HG03025 (cell line): ENCODE data around the gene RSBN1L.

ENCODE experiments used
- ATAC-seq: cut with Tn5 transposase; IDR thresholded peaks from one replicate; pipeline ENCODE4 v1.9.1; 2021; ENCODE audit warnings: mild to moderate bottlenecking, moderate library complexity; ENCODE audit not compliant: unreplicated experiment, low FRiP score

The RSBN1L gene

DNA sequence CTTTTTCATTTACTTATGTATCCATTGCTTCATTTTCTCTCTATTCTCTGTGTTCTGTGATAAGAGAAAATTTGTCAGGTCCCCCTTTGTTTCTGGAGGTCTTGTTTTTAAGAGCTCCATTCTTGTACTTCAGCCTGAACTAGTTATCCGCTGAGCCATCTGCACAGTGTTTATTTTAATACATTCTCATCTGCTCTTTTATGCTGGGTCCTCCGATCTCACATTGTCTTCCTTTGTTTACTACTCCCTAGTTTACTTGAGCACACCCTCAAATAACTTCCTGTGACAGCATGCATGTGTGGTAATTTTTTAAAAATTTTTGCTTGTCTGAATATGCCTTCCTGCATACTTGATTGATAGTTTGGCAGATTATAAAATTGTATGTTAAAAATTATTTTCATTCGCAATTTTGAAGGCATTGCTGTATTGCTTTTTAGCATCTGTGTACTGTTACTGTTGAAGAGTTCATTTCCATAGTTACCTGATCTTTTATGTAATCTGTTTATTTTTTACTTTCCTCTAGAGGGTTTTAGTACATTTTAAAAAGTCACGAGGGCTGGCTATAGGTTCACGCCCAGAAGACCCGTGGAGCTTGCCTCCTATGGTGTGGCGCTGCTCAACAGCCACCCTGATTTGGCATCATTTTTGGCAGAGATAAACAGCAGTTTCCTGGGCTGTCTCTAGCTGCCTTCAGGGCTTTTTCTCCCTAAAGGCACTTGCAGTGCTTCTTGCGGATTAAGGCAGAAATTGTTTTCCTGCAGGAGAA, 31.9 kb downstream of the RSBN1L start:
- ATAC-seq: no peak

DNA sequence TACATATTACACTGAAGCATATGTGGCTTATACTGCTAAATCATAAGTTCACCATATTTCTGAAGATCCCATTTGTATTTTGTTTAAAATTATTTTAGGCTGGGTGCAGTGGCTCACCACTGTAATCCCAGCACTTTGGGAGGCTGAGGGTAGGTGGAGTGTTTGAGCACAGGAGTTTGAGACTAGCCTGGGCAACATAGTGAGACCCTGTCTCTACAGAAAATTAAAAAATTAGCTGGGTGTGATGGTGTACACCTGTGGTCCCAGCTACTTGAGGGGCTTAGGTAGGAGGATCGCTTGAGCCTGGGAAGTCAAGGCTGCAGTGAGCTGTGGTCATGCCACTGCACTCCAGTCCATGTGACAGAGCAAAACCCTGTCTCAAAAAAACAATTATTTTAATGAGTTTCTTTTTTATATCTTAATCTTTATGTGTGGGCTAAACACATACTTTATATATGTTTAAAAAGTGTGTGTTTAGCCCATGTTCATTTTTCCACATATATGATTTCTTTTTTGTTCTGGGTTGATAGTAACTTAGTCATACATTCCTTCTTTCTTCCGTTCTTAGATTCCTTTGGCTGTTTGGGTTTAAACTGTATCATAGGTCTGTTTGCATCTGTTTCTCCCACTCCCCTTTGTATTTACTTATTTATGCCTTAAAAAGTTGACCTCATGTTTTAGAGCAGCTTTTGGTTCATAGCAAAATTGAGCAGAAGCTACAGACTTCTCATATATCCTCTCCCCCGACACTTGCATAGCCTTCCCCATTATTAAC, 33.5 kb downstream of the RSBN1L start:
- no peak for ATAC-seq

DNA sequence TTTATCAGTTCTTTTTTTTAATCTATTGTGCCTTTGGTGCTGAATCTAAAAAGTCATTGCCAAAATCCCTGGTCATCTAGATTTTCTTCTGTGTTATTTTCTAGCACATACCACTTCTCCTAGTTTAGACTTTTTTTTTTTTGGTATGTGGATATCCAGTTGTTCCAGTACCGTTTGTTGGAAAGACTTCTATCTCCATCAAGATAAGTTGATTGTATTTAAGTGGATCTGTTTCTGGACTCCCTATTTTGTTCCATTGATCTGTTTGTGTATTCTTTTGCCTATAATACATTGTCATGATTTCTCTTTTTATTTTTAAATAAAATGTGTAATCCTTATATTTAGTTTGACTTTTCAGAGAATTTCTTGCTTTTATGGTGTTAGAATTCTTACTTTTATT, 35.5 kb downstream of the RSBN1L start:
- ATAC-seq: no peak

DNA sequence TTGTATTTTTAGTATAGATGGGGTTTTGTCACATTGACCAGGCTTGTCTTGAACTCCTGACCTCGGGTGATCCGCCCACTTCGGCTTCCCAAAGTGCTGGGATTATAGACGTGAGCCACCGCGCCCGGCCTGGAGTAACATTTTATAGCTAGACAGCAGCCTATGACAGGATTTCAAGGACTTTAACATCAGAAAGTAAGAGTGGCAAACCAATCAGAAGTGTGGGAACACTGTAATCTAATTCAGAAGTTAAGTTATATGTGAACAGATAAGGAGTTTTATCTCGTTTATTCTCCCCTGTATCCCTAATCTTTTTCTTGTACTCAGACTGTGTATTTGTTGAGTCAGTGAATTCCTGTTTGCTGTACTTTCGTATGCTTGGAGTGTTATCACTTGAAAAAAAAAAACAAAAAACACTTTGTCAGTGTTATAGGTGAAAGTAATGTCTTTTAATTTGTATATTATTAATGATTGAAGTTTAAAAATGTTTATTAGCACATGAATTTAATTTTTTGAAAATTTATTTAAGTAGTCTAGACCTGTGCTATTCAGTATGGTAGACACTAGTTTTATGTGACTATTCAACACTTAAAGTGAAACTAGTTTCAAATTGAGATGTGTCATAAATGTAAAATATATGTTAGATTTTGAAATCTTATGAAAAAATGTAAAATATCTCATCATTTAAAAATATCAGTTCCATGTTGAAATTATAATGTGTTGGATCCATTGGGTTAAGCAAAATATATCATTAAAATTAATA, 38.6 kb downstream of the RSBN1L start:
- no peak for ATAC-seq

DNA sequence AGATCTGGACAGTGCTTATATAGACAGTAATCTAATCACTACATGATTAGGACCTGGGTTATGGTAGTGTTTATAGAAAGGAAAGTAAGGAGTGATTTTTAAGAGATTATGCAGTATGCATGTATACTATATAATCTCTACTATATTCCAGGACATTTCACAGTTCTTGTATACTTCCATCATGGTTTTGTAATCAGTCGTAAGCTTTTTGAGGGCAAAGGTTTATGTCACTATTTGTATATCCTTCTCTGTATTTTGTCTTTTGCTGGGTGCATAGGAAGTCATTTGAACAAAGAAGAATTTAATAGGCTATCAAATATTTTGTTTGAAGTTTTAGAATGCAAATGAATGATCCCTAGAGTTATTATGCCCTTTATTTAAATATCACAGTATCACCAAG, 39.2 kb downstream of the RSBN1L start:
- no peak for ATAC-seq

DNA sequence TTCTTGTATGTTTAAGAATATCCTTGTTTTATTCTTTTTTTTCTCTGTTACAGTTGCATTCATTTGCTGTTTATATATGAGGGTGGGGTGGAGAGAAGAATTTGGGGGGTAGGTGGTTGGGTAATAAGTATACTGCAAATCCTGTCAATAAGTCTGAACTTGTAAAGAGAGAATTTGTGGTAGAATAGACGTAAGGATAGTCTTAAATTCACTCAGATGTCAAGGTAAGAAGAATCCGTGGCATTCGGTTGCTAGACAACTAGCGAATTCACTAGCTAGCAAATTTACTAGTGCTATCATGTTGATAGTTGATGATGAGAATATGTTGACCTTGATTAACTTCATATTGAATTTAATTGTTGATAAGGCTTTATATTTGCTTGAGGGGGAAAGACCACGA, 40.7 kb downstream of the RSBN1L start:
- no peak for ATAC-seq

DNA sequence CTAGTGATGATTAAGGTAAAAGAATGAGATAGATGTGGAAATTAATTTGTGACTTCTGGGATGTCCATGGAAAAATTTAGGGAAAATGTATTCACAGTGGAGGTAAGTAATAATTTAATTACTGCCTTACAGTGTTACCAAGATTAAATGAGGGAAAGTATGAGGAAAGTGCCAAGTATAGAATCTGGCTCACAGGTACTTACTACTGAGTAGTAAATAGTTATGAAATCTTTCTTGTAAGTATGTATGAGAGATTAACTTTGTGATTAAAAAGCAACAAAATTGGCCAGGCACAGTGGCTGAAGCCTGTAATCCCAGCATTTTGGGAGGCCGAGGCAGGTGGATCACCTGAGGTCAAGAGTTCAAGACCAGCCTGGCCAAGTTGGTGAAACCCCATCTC, 42.1 kb downstream of the RSBN1L start:
- no peak for ATAC-seq

DNA sequence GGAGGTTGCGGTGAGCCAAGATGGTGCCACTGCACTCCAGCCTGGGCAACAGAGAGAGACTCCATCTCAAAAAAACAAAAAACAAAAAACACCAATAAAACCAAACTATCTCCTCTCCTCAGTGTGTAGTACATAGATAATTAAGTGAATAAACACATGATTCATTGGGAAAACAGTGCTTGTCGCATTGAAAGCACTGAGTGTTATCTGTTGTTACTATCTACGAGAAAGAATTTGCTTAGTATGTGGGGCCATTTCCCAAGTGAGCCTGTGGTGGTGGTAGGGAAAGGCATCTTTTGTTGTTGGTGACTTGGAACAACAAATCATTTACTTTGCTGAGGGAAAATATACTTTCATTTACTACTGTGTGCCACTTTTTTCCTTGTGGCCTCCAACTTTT, 42.6 kb downstream of the RSBN1L start:
- no peak for ATAC-seq

DNA sequence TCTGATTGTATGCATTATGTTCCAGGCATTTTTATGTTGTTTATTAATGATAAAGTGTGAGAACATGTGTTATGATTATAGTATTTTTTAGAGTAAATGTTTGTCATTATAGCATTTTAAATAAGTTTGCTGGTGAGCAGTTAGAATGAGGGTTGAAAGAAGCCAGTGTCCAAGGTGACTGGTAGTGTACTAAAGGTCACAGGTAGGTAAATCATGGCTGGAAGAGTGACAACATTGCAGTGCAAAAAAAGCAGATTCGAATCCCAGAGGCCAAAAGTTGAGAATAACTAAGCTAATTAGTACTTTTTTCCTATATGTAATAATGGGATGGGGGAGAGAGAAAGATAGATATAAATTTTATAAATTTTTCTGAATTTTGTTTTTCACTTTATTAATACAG, 44.0 kb downstream of the RSBN1L start:
- ATAC-seq: no peak

DNA sequence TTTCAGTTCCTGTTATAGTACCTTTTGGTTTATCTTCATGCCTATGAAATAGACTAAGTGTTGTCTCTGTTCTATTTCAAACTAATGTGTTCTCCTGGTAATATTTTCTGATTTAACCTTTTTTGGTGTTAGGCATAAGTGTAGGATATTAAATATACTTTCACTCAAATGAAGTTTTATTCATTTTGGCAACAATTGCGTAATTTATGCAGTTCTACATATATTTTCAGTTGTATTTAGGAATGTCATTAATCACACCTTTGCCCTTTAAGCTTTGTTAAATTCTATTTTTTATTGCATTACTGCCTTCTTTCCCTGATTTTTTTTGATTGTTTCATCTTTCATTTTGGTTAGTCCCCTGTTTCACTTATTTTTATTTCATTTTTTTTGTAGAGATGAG, 47.3 kb downstream of the RSBN1L start:
- no peak for ATAC-seq

DNA sequence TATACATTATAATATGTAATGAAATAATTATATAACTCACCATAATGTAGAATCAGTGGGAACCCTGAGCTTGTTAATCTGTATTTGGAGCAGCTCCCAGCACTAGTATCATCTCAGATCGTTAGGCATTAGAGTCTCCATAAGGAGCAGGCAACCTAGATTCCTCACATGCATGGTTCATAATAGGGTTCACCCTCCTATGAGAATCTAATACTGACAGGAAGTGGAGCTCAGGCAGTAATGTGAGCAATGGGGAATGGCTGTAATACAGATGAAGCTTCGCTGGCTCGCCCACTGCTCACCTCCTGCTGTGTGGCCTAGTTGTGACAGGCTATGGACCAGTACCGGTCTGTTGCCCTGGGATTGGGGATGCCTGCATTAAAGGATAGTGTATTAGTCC, 49.5 kb downstream of the RSBN1L start:
- no peak for ATAC-seq

DNA sequence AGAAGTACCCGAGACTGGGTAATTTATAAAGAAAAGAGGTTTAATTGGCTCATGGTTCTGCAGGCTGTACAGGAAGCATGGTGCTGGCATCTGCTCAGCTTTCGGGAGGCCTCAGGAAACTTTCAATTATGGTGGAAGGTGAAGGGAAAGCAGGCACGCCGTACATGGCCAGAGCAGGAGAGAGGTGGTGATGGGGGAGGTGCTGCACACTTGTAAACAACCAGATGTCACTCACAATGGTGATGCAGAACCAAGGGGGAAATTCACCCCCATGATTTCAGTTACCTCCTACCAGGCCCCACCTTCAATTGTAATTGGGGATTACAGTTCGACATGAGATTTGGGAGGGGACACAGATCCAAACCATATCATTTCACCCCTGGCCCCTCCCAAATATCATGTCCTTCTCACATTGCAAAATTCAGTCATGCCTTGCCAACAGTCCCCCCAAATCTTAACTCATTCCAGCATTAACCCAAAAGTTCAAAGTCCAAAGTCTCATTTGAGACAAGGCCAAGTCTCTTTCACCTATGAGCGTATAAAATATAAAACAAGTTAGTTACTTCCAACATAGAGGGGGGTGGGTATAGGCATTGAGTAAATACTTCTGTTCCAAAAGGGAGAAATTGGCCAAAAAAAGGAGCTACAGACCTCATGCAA, 50.0 kb downstream of the RSBN1L start:
- ATAC-seq: no peak

DNA sequence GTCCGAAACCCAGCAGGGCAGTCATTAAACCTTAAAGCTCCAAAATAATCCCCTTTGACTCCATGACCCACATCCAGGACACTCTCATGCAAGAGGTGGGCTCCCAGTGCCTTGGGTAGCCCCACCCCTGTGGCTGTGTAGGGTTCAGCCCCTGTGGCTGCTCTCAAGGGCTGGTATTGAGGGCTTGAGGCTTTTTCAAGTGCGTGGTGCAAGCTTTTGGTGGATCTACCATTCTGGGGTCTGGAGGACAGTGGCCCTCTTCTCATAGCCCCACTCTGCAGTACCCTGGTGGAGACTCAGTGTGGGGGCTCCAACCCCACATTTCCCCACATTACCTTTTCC, 50.5 kb downstream of the RSBN1L start:
- ATAC-seq: no peak

DNA sequence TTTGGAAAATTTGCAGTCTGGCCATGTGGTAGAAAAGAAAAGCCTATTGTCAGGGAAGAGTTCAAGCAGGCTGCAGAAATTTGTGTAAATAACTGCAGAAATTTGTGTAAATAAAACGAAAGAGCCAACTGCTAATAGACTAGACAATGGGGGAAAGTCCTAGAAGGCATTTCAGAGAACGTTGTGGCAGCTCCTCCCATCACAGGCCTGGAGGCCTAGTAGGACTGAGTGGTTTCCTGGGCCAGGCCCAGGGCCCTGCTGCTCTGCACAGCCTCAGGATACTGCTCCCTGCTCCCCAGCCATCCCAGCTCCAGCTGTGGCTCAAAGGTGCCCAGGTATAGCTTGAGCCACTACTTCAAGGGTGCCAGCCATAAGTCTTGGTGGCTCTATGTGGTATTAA, 50.9 kb downstream of the RSBN1L start:
- no peak for ATAC-seq

DNA sequence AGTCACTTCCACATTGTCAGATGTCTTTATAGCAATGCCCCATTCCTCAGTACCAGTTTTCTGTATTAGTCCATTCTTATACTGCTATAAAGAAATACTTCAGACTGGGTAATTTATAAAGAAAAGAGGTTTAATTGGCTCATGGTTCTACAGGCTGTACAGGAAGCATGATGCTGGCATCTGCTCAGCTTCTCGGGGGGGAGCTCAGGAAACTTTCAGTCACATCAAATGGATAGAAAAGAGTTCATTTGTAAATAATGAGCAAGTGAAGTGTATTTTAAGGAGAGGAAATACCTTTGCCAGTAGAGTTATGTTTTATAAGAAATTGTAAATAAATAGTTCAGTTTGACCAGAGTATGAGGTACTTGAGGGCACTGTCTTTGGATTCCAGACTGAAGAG, 51.5 kb downstream of the RSBN1L start:
- ATAC-seq: no peak

DNA sequence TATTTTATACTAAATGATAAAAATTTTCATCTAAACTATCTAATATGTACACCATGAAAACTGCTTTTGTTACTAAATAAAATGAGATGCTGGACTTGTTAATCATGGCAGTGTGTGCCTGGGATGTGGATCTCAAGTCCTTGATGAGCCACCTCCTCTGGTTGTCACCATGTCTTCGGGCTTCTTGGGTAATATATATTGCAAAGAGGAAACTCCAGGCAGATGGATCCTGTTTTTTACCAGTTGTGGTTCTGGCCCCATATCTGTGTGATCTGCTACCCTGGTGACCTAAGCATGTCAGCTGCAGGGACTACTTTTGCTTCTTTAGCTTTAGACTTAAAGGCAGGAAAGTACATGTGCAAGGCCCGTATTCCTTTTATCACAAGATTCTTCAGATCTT, 55.8 kb downstream of the RSBN1L start:
- ATAC-seq: no peak

DNA sequence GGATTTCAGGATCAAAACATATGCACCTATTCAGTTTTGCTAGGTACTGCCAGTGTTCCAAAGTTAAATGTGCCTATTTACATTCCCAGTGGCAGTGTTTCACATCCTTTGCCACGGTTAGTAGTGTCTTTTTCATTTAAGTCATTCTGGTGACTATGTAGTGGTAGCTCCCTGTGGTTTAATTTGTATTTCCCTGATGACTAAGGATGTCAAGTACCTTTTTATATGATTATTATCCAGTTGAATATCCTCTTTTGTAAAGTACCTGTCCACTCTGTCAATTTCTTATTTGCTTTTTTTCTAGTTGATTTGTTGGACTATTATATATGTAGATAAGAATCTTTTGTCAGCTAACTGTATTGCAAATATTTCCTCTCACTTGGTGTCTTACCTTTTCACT, 56.9 kb downstream of the RSBN1L start:
- no peak for ATAC-seq

DNA sequence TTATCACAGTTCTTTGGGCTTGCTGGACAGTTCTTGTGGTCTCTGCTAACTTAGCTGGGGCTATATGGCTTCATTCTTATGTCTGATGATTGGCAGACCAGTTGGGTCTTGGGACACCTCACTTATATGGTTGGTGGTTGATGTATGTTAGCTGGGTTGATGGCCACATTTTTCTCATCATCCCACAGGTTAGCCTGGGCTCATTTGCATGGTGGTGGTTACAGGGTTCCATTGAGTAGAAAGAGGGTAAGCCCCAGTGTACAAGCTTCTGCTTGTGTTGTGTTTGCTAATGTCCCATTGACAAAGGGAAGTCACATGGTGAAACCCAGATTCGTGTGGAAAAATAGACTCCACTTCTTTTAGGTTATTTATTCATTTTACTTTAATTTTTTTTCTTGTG, 61.3 kb downstream of the RSBN1L start:
- ATAC-seq: peak; percentile 70

DNA sequence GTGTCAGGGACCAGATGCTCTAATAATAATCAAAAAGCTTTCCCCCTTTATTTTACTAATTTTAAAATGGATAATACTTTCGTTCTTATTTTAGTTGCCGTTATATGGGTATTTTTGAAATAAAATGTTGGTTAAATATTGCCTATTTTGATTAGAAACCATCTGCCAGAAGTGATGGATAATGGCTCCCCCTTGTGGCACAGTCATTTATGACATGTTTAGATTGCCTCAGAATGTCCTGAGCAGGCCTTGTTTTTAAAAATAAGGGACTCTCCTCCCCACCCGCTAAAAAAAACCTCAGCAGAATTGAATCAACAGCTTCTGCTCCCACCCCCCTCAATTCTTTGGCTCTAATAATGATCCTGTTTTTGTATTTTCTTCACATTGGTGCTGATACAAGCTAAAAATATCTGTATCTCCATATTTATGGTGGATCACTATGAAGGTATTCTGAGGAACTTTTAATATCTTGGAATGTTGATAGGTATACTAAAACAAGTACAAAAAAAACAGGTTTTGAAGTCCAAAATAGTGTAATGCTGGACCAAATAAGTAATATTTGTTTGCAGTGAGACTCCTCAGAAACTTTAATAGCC, 63.1 kb downstream of the RSBN1L start:
- ATAC-seq: no peak

DNA sequence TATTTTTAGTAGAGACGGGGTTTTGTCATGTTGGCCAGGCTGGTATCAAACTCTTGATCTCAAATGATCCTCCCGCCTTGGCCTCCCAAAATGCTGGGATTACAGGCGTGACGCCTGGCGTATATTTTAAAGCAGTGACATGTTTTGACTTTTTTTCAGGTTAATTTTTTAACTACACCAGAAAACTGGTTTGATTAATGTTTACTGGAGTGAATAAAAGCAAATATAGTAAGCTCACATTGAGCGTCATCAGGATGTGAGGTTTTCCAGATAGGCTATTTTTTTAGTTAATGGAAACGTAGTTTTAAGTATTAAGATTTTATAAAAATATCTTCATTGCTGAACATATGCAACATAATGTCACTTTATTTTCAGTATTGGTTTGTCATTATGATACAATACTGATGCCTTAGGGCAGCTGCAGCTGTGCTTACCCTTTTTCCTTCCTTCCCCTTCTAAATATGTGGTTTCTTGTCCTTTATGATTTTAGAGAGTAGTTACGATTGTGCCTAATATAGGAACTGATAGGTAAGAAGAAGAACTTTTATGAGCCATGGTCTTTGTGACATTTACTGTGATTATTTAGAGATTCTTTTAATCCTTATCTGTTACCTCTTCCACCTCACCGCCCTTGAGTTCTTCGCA, 64.7 kb downstream of the RSBN1L start:
- no peak for ATAC-seq
